ENCODE measurements around the gene TENM3.

GRCh38 chr4:182653596-182653995 lies 410.4 kb downstream of the TENM3 start:
- TF ChIP-seq CTCF (IDR thresholded peaks at IDR 0.05), result no peak
- no peak for TF ChIP-seq POLR2A (IDR thresholded peaks at IDR 0.05)

All from testis (tissue), 2 donors.